ENCODE measurements around the gene MAP4K3. TPM values are rescaled to one million over a fixed set of nuclear protein-coding genes. Genes with fewer than 3 reads are reported as not detected.
"Not testable (repeated sequence)": the region's sequence is repeated elsewhere in the genome, so short reads cannot be mapped to it uniquely, and the experiment has no call there.

The MAP4K3 gene
- total and polyA plus RNA-seq, 2 of the 8 experiments (the other 6 are each of a cell fraction or from before 2014, with no cell fraction given): 11.4 to 63.0 TPM

DNA sequence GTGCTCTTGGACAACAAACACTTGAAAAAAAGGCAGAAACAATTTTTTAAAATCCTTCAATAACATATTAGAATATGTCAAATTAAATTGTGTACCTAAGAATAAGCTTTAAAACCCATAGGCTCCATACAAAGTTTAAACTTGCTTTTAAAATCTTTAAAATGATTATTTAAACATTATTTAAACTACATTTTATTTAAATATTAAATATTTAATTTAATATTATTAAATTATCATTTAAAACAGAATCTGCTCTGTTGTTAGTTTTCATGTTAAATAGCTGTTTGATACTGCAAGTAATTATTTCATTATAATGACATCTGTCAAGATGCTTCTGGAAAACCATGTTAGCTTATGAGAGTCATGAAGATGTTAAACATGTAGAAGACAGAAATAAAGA lies 75.6 kb downstream of the MAP4K3 start (continued):
- no peak for TF ChIP-seq CBX8 (IDR thresholded peaks at IDR 0.05; ENCODE audit: borderline replicate concordance, low read depth, low read length)
- no peak for TF ChIP-seq SP4 (IDR thresholded peaks at IDR 0.05; ENCODE audit: low read length)
- no peak for TF ChIP-seq NRF1 (IDR thresholded peaks at IDR 0.05; ENCODE audit: low read depth, low read length)
- TF ChIP-seq SP2 (IDR thresholded peaks at IDR 0.05; ENCODE audit: low read length): no peak
- TF ChIP-seq, protein P1, sequence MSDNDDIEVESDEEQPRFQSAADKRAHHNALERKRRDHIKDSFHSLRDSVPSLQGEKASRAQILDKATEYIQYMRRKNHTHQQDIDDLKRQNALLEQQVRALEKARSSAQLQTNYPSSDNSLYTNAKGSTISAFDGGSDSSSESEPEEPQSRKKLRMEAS (IDR thresholded peaks at IDR 0.05): no peak
- no peak for TF ChIP-seq POLR2AphosphoS5 (IDR thresholded peaks at IDR 0.05; ENCODE audit: low read depth, low read length)

DNA sequence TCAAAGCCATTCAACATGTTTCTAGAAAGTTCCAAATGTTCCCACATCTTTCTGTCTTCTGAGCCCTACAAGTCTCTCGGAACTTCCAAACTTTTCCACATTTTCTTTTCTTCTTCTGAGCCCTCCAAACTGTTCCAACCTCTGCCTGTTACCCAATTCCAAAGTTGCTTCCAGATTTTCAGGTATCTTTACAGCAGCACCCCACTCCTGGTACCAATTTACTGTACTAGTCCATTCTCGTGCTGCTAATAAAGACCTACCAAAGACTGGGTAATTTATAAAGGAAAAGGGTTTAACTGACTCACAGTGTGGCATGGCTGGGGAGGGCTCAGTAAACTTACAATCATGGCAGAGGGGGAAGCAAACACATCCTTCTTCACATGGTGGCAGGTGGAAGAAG lies 76.7 kb downstream of the MAP4K3 start:
- Histone ChIP-seq H3K36me3 (ENCODE audit: control insufficient read depth in 2 of 4, insufficient read depth in 4 of 4, low read length in 3 of 4) (peaks cover 0 to 42% (median 14%) of the 10 kb centered on the region in 4 experiments; a peak in 4 of 8 replicates), H3K4me1 (replicated peaks in 1 of 4; ENCODE audit: control insufficient read depth in 3 of 4, insufficient read depth in 4 of 4, low read length in 3 of 4) (peaks cover 3 to 26% (median 5%) of the 10 kb centered on the region in 4 experiments; a peak in 6 of 7 replicates), H3K79me2 (ENCODE audit: control insufficient read depth in 1 of 2, insufficient read depth in 2 of 2, low read length in 2 of 2) (peaks cover 0 to 60% of the 10 kb centered on the region in 2 experiments; a peak in 2 of 4 replicates), H3K9me3 (ENCODE audit: insufficient read depth in 2 of 2, low read depth in 1 of 2, low read length in 1 of 2) (peaks cover 33 to 44% of the 10 kb centered on the region in 2 experiments)
- H3K14ac ChIP-seq (ENCODE audit: insufficient read length); H4K91ac ChIP-seq (replicated peaks; ENCODE audit: insufficient read length, low read length); POLR2A ChIA-PET (ENCODE audit: partially characterized antibody); H2BK12ac ChIP-seq (ENCODE audit: low read depth, low read length); H3K4ac ChIP-seq (replicated peaks; ENCODE audit: insufficient read length, low read depth, low read length); DNase-seq (ENCODE audit: low read depth in 1 of 2, low spot score in 2 of 2); H2BK5ac ChIP-seq (ENCODE audit: low read depth, low read length); H2BK120ac ChIP-seq (replicated peaks; ENCODE audit: low read depth, low read length); H3K27me3 ChIP-seq (replicated peaks in 1 of 4; ENCODE audit: control insufficient read depth in 3 of 4, extremely low read depth in 1 of 4, insufficient read depth in 3 of 4, low read length in 3 of 4); H3K56ac ChIP-seq (replicated peaks; ENCODE audit: insufficient read length, low read depth, low read length); H2BK20ac ChIP-seq (ENCODE audit: low read length); H4K8ac ChIP-seq (ENCODE audit: extremely low read depth, insufficient read depth, low read length); H4K5ac ChIP-seq (ENCODE audit: insufficient read length, low read depth, low read length); H4K20me1 ChIP-seq (replicated peaks in 1 of 2; ENCODE audit: control insufficient read depth in 1 of 2, insufficient read depth in 2 of 2, low read length in 2 of 2); H3K4me3 ChIP-seq (ENCODE audit: extremely low read depth in 1 of 4, insufficient read depth in 2 of 4, low read depth in 3 of 4, low read length in 4 of 4); H3K23me2 ChIP-seq (ENCODE audit: low read depth, low read length); CTCF ChIA-PET (ENCODE audit: partially characterized antibody); H2AFZ ChIP-seq (ENCODE audit: low read length); H2BK15ac ChIP-seq (ENCODE audit: low read length); H3K27ac ChIP-seq (ENCODE audit: low read depth, low read length); H2AK5ac ChIP-seq (ENCODE audit: low read depth, low read length); H3K23ac ChIP-seq (ENCODE audit: insufficient read length); H3K18ac ChIP-seq (ENCODE audit: extremely low read depth, low read length); H3K79me1 ChIP-seq (ENCODE audit: low read depth, low read length); H3K9ac ChIP-seq (replicated peaks in 1 of 4; ENCODE audit: extremely low read depth in 1 of 4, low read depth in 3 of 4, low read length in 3 of 4); FAIRE-seq; H3K4me2 ChIP-seq (ENCODE audit: insufficient read depth in 1 of 2, low read depth in 2 of 2, low read length in 2 of 2): not testable (repeated sequence)
- WGBS, 2 experiments (ENCODE audit: extremely low coverage in 1 of 2, insufficient coverage in 1 of 2, insufficient read length in 1 of 2, insufficient replicate concordance in 2 of 2, low coverage in 1 of 2, low lambda C conversion rate in 2 of 2, missing lambda C conversion rate in 1 of 2): 94% methylated on average over 2 of the region's 2 CpGs; no CpG with 5 or more reads in 1 of the 2 experiments
